ENCODE measurements around the gene ZBED1.
"Not testable (repeated sequence)": the region's sequence is repeated elsewhere in the genome, so short reads cannot be mapped to it uniquely, and the experiment has no call there.

ZBED1 gene

DNA sequence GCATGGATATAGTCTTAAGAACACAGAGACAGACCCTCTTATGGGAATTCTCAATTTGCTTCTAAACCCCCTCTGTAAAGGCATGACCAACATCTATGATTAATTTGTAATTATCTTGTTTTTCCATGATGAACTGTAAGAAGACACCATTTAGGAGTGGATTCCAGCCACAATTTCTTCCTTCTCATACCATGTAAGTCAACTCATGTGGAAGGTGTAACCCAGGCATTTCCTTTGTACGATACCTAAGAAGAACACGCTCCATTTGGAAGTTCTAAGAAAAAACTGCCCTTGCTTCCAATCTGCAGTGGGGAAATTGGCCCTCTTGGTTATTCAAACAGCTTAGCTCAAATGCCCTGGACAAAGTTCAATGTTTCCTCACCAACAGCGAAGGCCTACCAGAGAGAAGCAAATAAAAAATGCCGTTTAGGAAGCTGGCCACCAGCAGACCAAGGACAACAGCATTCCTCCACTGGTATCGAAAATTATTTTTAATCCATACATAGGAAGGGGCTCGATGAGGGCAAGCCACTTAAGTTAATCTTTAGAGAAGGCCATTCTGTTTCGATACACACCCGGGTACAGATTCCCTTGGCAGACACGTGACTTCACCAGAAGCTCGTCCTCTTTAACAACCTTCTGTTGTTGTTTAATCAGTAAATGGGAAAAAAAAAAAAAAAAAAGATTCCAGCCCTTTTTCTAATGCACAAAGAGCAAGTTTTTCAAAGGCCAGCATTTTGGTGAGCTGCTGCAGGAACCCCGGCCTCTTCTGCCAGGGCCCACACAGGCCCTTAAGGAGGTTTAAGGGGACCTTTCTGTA, 2.6 kb downstream of the ZBED1 start:
- no peak for DNase-seq (ENCODE audit: low spot score)

DNA sequence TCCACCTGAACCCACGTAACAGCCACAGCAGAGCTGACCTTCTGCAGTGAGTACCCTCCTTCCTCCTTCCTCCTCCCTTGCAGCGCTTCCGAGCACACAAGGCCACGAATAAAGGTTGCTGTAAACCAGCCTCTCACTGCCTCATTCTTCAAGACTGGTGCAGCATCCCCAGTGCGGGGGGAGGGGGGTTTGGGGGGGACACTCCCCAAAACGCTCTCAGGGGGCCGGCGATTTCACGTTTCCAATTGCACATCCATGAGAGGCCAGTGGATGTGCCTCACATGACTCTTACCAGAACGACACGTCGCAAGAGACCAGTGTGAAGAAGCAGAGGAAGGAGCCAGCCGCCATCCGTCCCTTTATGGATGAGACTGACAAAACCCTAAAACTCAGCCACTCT, 5.2 kb downstream of the ZBED1 start:
- no peak for DNase-seq (ENCODE audit: low spot score)

DNA sequence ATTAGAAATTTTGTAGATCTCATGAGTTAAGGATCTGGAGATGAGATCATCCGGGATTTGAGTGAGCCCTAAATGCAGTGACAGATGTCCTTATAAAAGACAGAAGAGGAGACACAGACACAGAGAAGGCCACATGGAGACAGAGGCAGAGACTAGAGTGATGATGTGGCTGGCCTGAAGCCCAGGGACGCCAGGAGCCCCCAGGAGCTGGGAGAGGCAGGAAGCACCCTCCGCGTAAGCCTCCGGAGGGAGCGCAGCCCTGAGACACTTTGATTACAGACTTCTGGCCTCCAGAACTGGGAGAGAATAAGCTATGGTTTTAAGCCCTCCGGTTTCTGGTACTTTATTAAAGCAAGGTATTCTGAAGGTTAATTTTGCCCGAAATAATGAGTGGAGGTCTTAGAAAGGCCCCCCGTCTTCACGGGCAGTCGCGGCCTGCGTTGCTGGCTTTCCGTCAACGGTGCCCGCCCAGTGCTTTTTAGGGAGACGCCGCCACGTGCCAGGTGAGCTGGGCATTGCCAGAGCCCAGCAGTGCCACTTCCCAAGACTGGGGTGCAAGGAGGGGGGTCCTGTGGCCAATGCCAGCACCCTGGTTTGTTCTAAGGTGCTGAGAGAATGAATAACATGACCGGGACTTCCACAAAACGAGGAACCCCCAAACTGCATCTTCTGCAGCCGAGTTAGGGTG, 8.1 kb downstream of the ZBED1 start:
- DNase-seq (ENCODE audit: low spot score), result no peak

DNA sequence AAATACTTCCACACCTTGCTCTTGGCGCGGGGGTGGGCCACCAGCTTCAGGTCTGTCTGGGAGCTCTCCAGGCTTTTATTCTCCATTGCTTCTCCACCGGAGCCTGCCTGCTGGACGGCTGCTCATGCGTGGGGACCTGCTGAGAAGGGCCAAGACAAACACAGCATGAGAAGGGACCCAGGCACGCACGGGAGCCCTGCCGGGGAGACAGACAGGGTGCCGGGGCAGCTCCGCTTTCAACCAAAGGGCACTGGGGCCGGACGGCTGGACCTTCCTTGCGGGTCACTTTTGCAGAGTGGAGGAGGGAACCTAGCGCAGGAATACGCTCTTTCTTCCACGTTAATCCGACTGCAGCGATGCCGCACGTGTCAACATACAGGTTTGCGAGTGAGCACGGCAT, 10.1 kb downstream of the ZBED1 start:
- DNase-seq (ENCODE audit: low spot score), result no peak

DNA sequence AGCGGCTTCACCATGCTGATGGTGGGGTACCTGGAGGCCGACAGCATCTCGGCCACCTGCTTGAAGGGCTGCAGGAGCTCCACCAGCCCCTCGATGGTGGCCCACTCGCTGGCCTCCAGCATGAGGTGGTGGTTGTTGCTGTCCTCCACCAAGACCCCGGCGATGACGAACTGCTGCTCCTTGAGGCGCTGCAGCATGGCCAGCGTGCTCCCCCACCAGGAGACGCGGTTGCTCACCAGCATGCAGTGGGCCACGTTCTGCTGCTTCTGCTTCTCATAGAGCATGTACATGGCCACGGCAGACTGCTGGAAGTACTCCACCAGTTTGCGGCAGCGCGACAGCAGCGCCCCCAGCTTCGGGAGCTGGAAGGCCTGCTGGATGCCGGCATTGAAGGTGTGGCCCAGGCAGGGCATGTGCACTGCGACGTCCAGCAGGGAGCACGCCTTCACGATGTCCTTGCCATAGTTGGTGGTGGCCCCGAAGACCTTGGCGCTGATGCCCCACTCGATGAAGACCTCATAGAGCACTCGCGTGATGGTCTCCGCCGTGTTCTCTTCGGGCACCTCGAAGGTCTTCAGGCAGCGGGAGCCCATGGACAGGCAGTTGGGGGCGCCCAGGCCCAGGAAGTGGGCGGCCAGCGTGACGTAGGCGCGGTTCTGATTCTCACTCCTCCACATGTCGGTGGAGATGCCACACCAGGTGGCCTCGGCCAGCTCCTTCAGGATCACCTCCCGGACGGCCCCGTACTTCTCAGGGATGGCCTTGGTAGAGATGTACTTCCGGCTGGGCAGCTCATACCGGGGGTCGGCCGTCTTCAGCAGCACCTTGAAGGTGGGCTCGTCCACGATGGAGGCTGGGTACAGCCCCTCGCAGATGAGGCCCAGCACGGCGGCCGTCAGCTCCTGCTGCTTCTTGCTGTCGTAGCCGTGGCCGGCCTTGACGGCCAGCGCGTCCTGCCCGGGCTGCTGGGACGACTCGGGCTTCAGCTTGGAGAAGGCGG, 11.0 kb downstream of the ZBED1 start:
- DNase-seq (ENCODE audit: low spot score), result no peak

DNA sequence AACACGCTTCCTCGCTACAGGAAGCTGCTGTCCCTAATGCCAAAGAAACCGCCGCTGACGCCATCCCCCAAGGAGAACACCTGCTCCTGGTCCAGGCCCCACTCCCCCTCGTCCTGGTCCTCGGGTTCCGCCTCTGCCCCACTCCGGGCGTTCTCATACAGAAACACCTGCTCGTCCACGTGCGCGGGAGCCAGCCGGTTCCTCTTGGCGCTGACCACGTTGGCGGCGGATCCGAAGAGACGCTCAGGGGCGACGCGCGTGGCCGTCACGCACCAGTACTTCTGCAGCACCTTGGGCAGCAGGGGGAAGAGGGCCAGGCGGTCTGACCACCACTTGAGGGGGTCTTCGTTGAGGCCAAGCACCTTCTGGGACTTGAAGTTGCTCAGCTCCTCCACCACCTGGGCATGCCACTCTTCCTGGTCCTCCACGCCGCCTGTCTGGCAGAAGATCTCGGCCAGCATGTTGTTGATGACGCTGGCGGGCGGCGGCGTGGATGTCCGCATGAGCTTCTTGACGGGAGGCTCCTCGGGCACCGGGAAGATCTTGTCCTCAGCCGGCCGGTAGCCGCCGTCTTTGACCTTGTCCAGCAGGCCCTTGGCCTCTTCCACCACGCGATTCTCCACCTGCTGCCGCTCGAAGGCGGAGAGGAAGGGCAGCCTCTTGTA, 12.0 kb downstream of the ZBED1 start:
- DNase-seq (ENCODE audit: low spot score), result no peak

DNA sequence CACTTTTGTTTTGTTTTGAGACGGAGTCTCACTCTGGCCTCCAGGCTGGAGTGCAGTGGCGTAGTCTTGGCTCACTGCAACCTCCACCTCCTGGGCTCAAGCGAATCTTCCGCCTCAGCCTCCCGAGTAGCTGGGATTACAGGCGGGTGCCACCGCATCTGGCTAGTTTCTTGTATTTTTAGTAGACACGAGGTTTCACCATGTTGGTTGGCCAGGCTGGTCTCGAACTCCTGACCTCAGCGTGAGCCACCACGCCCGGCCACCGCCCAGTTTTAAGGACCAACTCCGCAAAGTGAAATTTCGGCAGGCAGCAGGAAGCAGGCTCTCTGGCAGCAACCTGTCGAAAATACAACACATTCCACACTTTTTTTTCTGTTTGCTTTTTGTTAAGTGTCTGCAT, 13.4 kb downstream of the ZBED1 start:
- DNase-seq (ENCODE audit: low spot score), result no peak

DNA sequence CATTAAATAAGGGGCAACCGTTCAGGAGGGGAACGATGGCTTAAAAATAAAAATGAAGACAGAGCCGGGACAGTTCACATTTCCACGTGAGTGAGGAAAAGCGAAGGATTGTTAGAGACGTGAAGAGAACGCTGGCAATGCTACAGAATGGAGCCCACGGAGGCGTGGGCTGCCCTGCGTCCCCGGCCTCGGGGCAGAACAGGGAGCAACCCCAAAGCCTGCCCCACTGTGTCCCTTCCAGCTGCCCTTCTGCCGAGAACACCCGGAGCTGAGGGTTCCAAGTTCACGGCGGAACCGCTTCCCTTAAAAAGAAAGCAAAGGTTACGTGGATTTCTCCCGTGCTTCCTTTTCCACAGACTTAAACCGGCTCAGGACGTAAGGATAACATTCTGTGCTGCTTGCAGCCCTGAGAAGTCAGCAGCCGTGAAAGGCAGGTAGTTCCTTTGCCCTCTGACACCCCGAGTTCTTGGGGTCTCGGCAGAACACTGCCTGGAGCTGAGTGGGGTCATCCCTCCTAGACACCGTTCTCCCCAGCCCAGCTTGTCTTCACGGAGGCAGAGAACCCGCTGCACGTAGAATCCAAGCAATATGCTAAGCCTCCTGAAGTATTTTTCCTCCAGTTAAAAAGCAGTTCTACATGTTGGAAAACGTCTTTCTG, 14.2 kb downstream of the ZBED1 start:
- no peak for DNase-seq (ENCODE audit: low spot score)

DNA sequence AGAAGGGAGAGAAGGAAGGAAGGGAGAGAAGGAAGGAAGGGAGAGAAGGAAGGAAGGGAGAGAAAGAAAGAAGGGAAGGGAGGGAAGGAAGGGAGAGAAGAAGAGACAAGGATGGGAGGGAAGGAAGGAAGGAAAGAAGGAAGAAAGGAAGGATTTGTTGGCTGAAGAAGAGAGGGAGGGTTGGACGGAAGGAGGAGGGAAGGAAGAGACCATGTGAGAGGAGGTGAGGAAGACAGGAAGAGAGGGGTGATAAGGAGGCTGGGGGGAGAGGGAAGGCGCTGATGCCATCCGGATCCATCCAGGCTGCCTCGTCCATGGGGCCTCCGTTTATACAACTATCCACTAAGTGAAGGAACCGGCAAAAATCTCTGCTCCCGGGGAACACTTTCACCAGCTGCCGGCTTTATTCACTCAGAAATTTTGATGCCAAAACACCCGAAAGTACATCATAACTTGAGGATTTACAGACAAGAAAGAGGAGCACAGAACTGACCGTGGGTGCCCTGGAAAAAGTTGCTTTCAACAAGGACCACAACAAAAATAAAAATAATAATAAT, 14.9 kb downstream of the ZBED1 start:
- DNase-seq (ENCODE audit: low spot score), result no peak

DNA sequence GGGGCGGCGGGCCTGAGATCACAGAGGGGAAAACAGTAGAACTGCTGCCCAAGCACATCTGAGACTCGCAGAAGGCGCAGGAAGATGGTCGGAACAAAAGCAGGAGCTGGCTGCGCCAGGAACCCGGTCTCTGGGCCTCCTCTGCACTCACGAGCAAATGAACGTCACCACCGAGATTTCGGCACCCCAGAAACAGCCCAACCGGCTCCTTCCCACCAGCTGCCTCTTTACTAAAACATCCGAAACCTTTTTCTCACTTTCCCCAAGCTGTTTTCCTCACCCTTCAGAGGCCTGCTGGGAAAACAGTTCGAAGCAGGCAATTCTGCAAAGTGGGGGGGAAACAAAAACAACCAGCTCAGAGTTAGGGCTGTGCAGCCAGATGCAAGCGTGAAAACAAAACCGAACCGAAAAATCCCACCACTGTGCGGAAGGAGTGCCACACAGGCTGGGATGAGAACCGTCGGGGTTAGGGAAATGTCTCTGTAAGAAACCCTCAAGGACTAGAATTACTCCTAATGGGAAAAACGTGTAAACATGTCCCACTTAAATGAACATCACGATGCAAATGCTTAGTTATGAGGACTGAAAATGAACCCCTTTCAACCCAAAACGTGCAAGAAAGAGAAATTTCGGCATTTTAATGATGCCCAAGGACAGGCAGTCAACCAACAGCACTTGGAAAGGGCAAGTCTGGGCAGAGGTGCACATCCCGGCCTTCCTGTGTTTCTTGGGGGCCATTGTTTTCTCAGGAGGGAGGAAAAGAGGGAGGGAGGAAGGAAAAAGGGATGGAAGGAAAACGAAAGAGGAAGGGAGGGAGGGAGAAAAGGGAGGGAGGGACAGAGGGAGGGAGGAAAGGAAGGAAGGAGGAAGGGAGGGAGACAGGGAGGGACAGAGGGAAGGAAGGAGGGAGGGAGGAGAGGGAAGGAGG, 15.8 kb downstream of the ZBED1 start:
- no peak for DNase-seq (ENCODE audit: low spot score)

DNA sequence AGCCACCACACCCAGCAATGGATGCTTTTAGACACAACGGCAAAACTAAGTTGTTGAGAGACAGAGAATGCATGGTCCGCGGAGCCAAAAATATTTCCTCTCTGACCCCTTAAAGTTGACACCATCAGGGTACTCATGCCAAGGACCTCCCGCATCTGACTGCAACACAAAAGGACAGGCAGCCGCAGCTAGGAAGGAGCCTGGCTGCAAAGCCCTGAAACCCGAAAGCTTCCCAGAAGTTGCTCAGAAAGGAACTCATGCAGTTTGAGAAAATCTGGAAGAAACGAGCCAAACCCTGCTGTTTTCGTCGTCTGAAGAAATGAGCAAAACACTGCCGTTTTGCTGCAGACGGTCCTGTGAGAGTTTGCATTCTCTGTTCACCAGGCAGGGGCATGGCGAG, 16.5 kb downstream of the ZBED1 start:
- DNase-seq (ENCODE audit: low spot score), result no peak

DNA sequence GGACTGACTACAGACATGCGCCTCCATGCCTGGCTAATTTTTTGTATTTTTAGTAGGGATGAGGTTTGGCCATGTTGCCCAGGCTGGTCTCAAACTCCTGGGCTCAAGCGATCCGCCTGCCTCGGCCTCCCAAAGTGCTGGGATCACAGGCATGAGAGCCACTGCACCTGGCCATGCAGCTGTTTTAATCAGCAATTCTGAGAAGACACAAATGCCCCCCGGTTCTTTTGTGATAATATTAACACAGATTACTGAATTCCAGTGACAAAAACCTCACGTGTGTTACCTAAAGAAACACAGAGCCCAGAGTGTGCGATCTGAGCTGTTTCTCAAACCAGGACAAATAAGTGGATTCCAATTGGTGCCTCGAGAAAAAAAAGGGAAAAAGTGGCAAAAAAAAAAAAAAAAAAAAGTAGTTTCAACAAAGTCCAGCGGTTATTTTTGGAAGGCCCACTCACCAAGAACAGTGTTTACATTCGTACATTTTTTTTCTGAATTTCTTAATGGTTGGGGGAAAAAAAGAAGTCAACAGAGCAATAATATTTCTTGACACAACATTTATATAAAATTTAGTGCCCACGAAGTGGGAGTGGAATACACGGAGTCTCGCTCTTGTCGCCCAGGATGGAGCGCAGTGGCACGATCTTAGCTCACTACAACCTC, 17.2 kb downstream of the ZBED1 start:
- DNase-seq (ENCODE audit: low spot score), result no peak

DNA sequence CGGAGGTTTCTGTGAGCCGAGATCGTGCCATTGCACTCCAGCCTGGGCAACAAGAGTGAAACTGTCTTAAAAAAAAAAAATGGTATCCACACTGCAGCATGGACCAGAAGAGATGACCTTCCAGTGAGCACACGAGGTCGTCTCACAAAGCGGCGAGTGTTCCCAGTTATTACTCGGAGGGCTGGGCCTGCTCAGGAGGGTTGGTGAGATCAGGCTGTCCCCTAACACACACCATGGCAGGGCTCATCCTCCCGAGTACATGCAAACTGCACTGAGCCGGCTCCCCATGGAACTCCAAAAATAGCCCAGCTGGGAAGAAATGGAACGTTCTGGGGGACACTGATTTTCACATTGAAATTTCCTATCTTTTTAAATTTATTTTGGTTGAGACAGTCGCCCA, 19.2 kb downstream of the ZBED1 start:
- not testable (repeated sequence) for DNase-seq (ENCODE audit: low spot score)

DNA sequence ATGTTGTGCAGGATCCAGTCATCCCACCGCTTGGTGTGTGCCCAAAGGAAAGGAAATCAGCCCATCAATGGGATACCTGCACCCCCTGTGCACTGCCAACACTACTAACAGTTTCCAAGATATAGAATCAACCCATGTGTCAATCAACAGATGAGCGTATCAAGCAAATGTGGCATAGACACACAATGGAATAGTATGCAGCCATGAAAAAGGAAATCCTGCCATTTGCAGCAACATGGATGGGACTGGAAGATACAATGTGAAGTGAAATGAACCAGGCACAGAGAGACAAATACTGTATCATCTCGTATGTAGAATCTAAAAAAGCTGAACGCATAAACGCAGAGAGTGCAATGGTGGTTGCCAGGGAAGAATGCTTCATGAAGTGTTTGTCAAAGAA, 20.8 kb downstream of the ZBED1 start:
- not testable (repeated sequence) for DNase-seq (ENCODE audit: low spot score)

DNA sequence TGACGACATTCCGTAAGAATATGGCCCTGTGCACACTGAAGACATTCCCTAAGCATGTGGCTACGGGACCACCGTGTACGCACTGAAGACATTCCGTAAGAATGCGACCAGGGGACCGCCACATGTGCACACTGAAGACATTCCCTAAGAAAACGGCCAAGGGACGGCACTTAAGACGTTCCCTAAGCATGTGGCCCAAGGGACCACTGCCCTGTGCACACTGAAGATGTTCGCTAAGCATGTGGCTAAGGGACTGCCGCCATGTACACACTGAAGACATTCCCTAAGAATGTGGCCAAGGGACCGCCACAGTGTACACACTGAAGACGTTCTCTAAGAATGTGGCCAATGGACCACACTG, 21.4 kb downstream of the ZBED1 start:
- DNase-seq (ENCODE audit: low spot score), result no peak

DNA sequence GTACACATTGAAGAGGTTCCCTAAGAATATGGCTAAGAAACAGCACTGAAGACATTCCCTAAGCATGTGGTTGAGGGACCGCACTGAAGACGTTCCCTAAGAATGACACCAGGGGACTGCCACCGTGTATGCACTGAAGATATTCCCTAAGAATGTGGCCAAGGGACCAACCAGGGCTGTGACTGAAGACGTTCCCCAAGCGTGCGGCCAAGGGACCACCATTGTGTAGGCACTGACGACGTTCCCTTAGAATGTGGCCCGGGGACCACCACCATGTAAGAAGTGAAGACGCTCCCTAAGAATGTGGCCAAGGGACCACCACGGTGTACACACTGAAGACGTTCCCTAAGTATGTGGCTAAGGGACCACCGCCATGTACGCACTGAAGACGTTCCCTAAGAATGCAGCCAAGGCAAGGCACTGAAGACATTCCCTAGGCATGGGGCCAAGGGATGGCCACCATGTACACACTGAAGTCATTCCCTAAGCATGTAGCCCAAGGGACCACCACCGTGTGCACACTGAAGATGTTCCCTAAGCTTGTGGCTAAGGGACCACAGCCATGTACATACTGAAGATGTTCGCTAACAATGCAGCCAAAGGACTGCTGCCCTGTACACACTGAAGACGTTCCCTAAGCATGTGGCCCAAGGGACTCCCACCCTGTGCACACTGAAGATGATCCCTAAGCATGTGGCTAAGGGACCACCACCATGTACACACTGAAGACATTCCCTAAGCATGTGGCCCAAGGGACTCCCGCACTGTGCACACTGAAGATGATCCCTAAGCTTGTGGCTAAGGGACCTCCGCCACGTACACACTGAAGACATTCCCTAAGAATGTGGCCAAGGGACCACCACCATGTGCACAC, 22.0 kb downstream of the ZBED1 start:
- no peak for DNase-seq (ENCODE audit: low spot score)

DNA sequence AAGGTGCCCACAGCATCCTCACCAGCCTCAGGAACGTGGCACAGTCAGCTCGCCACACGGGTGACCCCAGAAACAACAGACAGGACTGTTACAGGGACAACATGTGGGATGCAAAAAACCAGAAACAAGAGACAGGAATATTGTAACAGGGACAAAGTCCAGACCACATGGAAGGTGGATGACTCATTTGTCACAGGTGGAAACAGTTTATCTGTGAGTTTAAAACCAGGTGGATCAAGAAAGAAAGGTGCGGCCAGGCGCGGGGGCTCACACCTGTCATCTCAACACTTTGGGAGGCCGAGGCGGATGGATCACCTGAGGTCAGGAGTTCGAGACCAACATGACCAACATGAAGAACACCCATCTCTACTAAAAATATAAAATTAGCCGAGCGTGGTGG, 23.5 kb downstream of the ZBED1 start:
- peak; percentile 86 for DNase-seq (ENCODE audit: low spot score)

DNA sequence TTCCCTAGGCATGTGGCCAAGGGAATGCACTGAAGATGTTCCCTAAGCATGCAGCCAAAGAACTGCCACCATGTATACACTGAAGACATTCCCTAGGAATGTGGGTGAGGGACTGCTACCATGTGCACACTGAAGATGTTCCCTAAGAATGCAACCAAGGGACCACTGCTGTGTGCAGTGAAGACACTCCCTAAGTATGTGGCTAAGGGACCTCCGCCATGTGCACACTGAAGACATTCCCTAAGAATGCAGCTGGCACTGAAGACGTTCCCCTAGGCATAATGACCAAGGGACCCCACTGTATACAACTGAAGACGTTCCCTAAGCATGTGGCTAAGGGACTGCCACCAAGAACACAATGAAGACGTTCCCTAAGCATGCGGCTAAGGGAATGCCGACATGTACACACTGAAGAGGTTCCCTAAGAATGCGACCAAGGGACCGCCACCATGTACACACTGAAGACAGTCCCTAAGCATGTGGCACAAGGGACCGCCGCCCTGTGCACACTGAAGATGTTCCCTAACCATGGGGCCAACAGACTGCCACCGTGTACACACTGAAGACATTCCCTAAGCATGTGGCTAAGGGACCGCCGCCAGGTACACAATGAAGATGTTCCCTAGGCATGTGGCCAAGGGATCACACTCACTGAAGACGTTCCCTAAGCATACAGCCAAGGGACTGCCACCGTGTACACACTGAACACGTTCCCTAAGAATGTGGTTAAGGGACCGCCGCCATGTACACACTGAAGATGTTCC, 25.6 kb downstream of the ZBED1 start:
- no peak for DNase-seq (ENCODE audit: low spot score)

All from SW480 (cell line).